ENCODE measurements around the gene NETO1.

DNA sequence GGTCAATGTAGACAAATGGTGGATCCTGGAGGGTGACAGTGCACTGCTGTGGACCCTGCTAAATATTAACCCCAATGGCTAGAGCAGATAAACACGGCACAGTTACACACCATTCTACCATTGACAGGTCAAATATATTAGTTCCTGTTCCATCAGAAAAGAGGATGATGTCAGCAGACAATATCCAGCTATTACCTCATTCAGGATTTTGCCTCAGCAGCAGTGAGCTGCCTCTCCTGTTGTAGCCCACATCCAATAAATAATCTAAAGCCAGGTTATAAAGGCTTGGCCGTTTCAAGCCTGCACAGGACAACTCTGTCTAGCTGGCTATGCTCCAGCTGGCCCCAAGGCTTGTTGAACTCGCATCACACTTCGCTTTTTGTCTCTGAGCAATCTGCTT is 31.6 kb upstream of the NETO1 start:
- TF ChIP-seq, protein P1, sequence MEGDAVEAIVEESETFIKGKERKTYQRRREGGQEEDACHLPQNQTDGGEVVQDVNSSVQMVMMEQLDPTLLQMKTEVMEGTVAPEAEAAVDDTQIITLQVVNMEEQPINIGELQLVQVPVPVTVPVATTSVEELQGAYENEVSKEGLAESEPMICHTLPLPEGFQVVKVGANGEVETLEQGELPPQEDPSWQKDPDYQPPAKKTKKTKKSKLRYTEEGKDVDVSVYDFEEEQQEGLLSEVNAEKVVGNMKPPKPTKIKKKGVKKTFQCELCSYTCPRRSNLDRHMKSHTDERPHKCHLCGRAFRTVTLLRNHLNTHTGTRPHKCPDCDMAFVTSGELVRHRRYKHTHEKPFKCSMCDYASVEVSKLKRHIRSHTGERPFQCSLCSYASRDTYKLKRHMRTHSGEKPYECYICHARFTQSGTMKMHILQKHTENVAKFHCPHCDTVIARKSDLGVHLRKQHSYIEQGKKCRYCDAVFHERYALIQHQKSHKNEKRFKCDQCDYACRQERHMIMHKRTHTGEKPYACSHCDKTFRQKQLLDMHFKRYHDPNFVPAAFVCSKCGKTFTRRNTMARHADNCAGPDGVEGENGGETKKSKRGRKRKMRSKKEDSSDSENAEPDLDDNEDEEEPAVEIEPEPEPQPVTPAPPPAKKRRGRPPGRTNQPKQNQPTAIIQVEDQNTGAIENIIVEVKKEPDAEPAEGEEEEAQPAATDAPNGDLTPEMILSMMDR (conservative IDR thresholded peaks at IDR 0.05) = no peak
- TF ChIP-seq ZFX (IDR thresholded peaks at IDR 0.05) = no peak
